GM19193 (cell line): Measurements from ENCODE around the gene PCP4L1.

Experiments
- POLR2A ChIP-seq: IDR thresholded peaks from 4 replicates; pipeline ENCODE4 v1.6.1; 2011; ENCODE audit not compliant: insufficient read depth, insufficient read length; ENCODE audit errors: extremely low read depth

Gene PCP4L1

DNA sequence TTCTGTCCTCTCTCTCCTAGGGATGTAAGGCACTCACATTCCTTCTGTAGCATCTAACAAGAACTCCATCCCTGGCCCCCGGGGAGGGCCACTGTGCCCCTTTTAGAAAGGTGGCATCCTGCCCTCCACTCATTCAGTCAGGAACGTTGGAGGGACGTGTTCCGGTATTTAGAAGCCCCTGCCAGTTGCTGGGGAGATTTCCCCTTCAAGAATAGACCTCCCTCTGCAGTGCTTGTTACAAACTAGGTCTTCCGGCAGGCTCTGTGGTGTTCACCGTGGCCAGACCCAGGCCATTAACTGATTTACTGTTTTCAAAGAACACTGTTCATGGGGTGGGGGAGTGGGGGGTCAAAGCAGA, 779 bp downstream of the PCP4L1 start:
- no peak for TF ChIP-seq POLR2A

DNA sequence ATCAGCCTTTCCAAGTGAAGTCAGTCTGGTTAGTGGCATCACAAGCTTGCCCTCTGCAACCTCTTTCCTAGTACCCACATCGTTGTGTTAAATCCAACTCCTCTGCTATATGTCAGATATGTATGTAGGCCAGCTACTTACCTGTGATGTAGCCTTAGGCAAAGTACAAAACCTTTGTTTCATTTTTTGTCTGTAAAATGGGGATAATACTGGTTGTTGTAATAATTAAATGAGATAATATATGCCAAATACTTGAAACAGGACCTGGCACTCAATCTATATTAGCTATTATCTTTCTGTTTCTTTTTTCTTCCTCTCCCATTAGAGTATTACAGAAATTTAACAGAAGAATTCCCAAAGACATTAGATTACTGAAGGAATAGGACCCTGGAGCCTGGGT, 1.2 kb downstream of the PCP4L1 start:
- TF ChIP-seq POLR2A, result no peak

DNA sequence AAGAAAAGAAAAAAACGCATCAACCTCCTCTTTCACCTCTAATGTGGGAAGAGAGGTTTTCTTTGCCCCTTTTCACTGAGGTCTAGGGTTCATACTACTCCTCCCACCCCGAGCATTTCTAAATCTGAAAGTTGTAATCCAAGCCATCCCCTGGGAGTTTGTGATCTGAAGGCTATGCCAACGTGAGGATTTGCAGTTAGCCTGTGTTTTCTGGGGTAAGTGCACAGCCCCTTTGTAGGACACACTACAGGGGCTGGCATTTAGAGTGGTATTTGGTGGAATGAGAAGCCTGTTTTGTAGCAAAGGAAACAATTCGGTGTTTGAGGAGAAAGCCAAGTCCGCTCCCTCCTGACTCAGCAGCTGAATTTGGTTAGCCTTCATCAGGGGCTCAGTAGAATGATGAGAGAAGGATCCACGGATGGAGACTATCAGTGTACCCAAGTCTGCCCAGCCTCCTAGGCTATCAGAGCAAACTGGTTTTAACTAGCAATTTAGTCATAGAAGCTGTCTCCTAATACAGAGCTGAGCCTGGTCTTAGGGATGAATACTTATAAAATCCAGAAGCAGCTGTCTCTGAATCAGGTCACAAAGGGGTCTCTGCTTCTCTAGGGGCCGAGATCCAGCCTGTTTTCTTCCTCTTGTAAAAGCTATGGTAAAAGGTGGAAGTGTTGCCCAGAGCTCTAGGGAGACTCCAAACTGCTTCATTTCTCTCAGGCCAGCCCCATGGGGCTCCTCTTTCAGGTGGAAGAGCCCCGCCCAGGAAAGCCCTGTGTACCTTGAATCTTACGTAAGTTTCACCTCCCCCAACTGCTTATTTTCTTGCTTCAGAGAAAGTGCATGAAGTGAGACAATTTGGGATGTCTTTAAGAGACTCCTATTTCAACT, 2.1 kb downstream of the PCP4L1 start:
- no peak for TF ChIP-seq POLR2A

DNA sequence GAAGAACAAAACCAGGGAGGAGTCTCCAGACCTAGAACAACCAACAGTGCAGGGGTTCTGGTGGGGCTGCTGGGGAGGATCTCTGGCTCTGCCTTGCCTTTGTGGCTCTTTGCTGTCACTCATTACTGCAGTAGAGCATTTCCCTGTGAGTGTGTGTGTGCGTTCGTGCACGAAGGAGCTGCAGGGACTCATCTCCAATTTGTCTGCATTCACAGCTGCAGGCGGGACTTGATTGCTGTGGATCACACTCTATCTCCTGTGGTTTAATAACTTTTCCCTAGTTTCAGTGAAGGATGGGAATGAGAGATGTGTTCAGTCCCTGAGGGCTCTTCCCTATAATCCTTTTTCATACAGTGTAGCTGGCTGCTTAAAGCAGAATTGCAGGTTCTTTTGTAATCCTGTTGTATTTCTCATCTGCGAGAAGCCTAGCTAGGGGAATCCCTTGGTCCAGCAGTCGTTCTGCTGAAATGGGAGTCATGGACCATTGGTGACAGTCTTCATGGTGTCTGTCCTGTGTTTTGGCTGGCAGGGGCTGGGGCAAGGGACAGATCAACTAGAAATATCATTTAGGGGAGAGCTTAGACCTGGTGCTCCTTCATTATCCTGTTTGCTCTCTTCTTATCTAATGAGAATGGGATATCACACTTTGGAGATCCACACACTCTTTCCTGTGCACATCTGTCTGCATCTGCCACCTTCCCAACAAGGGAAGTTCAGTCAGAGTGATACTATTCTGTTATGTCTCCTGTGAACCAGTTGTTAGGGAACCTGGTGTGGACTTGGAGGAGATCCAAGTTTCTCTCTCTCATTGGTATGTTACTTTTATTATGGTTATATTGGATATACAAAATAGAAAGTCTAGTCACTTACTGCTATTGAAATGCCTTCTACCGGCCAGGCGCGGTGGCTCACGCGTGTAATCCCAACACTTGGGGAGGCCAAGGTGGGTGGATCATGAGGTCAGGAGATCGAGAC, 3.0 kb downstream of the PCP4L1 start:
- no peak for TF ChIP-seq POLR2A

DNA sequence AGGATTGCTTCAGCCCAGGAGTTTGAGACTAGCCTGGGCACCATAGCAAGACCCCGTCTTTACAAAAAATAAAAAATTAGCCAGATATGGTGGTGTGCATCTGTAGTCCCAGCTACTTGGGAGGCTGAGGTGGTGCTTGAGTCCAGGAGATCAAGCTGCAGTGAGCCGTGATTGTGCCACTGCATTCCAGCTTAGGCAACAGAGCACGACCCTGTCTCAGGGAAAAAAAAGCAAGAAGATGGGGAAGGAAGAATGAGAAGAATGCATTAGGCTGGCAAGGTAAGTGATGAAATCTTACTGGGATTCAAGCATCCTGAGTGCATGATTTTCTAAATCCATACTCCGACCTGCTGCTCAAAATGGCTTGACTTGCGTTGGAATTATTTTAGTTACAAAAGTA, 6.8 kb downstream of the PCP4L1 start:
- TF ChIP-seq POLR2A, result no peak

DNA sequence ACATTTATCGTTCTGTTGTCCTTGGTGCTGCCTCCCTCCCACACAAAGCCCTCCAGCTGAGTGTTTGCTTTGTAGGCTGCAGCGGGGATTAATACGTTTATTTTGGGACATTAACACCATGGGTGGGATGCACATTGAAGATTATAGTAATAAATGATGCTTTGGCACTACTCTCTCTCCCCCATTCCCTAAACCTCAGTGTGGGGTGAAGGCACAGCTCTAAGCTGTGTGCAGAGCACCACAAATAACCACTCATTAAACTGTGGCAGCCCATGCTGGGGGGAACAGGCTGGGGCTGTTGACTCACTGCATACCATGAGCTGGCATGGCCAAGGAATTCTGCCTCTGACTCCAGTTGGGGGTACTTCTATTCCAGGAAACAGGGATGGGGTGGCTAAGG, 7.7 kb downstream of the PCP4L1 start:
- TF ChIP-seq POLR2A, result no peak

DNA sequence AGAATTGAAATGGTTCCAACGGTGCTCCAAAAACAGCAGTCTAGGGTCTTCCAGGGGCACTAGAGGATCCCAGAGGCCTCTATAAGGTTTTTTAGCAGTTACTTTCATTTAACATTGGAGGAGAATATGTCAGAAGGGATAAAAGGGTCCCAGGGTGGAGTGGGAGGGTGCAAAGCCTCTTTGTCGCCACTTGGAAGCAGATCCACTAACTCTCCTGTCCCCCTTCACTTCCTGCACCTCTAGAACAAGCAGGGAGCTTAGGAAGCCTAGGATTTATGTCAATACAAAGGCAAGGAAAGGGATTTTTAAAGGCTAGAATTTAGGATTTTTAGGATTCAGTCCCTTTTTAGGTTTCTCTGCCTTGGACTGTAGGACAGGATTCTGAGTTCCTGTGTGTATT, 8.3 kb downstream of the PCP4L1 start:
- no peak for TF ChIP-seq POLR2A

DNA sequence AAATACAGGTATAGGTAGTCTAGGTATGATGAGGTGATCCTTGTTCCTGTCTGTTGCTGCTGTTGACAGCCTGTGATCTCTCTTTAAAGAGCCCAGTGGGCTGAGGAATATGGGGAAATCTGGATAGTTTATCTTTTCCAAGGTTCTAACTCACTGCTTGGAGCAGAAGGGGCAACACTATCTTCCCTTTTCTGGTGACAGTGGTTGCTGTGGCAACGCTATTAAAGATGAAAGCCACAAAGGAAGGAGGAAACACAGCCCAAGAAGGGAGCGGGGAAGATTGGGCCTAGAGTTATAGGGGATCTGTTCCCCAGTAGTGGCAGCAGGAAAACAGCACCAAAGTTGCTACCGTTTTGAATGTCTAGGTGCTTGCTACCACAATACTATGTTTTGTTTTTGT, 8.8 kb downstream of the PCP4L1 start:
- no peak for TF ChIP-seq POLR2A

DNA sequence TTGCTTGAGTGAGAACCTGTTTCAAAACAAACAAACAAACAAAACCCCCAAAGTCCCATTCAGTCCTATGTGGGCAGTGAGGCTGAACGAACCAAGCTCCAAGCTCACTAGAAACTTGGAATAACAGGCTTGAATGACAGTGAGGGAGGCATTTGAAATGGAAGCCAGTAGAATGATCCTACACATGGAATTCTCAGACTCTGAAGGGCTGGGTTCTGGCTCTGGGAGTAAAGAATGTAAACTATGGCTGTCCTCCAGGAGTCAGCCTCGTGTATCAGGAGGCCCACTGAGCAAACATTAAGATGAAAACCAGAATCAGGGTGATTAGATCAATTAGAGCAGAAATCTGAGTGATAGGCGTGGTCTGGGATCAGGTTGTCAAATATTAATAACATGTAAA, 14.9 kb downstream of the PCP4L1 start:
- no peak for TF ChIP-seq POLR2A

DNA sequence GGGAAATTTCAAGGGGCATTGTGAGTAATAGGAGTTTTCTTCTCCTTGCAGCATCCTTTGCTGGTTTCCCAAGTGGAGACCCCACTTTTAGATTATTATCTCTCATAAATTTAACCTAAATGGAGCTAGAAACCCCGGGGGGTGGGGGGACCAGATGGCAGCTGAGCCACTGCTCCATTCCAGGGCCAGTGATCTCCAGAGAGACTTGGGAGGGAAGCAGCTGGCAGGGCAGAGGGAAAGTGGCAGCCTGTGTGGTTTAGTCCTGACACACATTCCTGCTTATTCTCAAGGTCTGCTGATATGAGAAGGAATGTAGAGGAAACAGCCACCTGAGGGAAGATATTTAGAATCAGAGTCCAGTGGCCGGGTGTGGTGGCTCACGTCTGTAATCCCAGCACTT, 16.3 kb downstream of the PCP4L1 start:
- no peak for TF ChIP-seq POLR2A

DNA sequence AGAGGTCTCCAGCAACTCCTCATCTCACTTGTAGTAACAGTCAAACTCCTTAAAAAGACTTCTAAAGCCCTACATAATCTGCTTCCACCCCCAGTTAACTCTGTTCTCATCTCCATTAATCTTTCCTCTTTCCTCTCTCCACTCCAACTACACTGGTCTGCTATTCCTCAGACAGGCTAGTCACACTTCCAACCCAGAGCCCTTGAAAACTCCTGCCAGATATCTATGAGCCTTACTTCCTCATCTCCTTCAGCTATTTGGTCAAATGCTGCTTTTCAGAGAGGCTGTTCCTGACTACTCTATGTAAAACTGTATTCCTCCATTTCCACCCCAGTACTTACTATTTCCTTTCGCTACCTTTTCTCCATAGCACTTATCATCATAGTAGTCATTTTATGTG, 24.4 kb downstream of the PCP4L1 start:
- no peak for TF ChIP-seq POLR2A

DNA sequence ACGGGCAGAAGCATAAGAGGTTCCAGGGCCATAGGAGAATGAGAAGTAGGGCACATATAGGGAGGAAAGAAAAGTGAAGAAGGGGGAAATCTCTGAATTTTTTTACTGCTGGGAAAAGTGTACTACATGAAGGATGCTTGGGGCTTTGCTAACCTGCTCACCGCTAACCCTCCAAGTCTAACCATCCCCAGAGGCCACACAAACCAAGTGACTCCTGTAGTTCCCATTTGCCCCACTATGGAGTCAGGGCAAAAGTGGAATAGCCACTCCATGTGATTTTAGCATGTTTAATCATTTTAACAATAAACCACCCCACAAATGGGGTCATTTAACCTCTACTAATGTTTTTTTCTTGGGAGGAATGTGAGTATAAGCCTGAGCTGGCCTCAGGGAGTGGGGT, 26.6 kb downstream of the PCP4L1 start:
- TF ChIP-seq POLR2A, result no peak

DNA sequence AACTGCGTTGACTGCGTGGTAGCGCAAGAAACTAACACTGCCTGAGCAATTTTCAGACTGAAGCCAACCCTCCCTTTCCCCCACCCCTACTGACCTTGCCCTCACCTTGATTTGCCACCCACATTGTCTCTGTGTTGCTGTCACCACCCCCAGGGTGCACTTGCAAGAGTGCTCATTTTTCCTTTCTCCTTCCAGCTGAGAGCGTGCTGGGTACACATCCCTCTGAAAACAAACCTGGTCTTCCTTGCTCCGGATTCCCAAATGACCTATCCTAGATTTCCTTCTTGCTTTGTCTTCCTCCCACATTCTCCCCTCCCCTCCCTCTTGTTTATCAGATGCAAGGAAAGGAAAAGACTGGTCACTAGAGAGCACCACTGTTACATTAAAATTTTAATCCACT, 27.0 kb downstream of the PCP4L1 start:
- TF ChIP-seq POLR2A, result no peak

DNA sequence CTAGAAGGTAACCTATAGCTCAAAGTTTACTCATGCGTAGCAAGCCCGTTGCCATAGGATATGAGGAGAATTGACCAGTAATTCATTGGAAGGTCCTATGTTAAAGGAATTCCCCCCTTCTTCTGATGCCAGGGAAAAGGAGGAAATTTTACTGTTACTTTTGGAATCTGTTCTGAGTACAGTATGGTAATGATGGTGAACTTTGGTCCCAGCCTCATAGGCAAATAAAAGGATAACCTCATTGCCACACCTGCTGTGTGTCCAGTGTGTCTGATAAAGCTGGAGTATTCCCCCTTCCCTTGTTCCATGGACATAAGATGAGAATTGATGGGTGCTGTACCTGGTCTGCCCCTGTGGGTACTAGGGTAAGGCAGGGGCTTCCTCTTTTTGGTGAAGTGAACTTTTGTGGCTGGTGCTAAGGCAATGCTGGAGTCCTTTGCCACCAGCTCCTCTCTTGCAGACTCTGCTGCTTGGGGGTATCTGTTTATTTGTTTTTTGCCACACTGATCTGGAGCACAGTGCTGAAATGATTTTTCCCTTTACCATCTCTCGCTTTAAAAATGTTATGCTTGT, 29.0 kb downstream of the PCP4L1 start:
- no peak for TF ChIP-seq POLR2A

DNA sequence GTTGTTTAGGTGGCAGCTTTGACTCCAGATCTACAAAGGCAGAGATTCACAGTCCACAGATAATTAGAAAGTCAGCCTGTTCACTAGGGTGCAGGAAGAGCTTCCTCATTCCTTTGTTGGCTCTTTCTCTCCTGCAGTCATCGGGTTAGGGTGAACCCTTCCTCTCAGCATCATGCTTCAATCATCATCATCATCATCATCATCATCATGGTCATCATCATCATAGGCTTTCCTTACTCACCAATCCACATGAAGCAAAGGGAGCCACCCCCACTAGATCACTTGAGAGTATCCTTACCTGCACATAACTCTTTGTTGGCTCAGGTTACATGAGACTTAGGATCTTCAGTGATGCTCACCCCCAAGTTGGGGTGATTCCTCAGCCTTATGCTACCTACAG, 32.2 kb downstream of the PCP4L1 start:
- no peak for TF ChIP-seq POLR2A
